Measurements from ENCODE around the gene PEX6.

PEX6 gene

GRCh38 chr6:43019152-43019551 lies 40.2 kb upstream of the PEX6 start:
- peaks cover 55% of the 10 kb centered on the region for H3K36me3 ChIP-seq (ENCODE audit: insufficient read depth, insufficient read length, low read length)

GRCh38 chr6:43016943-43017334 lies 38.0 kb upstream of the PEX6 start:
- Histone ChIP-seq H3K36me3 (ENCODE audit: insufficient read depth, insufficient read length, low read length) (peaks cover 53% of the 10 kb centered on the region), H3K4me1 (ENCODE audit: insufficient read depth, insufficient read length) (peaks cover 11% of the 10 kb centered on the region), H3K4me3 (ENCODE audit: insufficient read length, low read depth) (no peak overlapping the region), H3K27me3 (ENCODE audit: insufficient read depth, insufficient read length) (no peaks in the 10 kb centered on the region), H3K9ac (ENCODE audit: insufficient read length, low read depth) (no peak overlapping the region), H3K9me3 (ENCODE audit: insufficient read depth, low read length) (no peaks in the 10 kb centered on the region)
- DNase-seq (ENCODE audit: low read depth, low spot score) = no peak
- TF ChIP-seq ZNF274 (IDR thresholded peaks at IDR 0.05; ENCODE audit: low read depth, low read length) (no peak), YY1 (IDR thresholded peaks at IDR 0.05; ENCODE audit: insufficient read depth, insufficient read length) (no peak), SUZ12 (IDR thresholded peaks at IDR 0.05; ENCODE audit: extremely low read depth, insufficient read depth, insufficient read length) (no peak)

More at GRCh38 chr6:43019152-43019551, 40.2 kb upstream of the PEX6 start:
- Histone ChIP-seq H3K27me3 (ENCODE audit: insufficient read depth, insufficient read length) (no peaks in the 10 kb centered on the region), H3K4me3 (ENCODE audit: insufficient read length, low read depth) (no peak overlapping the region), H3K9ac (ENCODE audit: insufficient read length, low read depth) (no peak overlapping the region), H3K9me3 (ENCODE audit: insufficient read depth, low read length) (no peaks in the 10 kb centered on the region), H3K4me1 (ENCODE audit: insufficient read depth, insufficient read length) (peaks cover 11% of the 10 kb centered on the region)
- no peak for TF ChIP-seq SUZ12 (IDR thresholded peaks at IDR 0.05; ENCODE audit: extremely low read depth, insufficient read depth, insufficient read length)
- no peak for TF ChIP-seq YY1 (IDR thresholded peaks at IDR 0.05; ENCODE audit: insufficient read depth, insufficient read length)
- TF ChIP-seq ZNF274 (IDR thresholded peaks at IDR 0.05; ENCODE audit: low read depth, low read length) = no peak
- DNase-seq (ENCODE audit: low read depth, low spot score) = no peak

GRCh38 chr6:43016176-43016942 lies 37.4 kb upstream of the PEX6 start:
- Histone ChIP-seq H3K36me3 (ENCODE audit: insufficient read depth, insufficient read length, low read length) (peaks cover 59% of the 10 kb centered on the region), H3K4me1 (ENCODE audit: insufficient read depth, insufficient read length) (peaks cover 13% of the 10 kb centered on the region), H3K9me3 (ENCODE audit: insufficient read depth, low read length) (no peaks in the 10 kb centered on the region), H3K4me3 (ENCODE audit: insufficient read length, low read depth) (no peak overlapping the region), H3K27me3 (ENCODE audit: insufficient read depth, insufficient read length) (no peaks in the 10 kb centered on the region), H3K9ac (ENCODE audit: insufficient read length, low read depth) (no peak overlapping the region)
- no peak for DNase-seq (ENCODE audit: low read depth, low spot score)
- TF ChIP-seq YY1 (IDR thresholded peaks at IDR 0.05; ENCODE audit: insufficient read depth, insufficient read length) = no peak

GRCh38 chr6:43014434-43014909 lies 35.5 kb upstream of the PEX6 start:
- H3K9ac ChIP-seq (ENCODE audit: insufficient read length, low read depth) = peak overlapping the region; percentile 79
- H3K4me3 ChIP-seq (ENCODE audit: insufficient read length, low read depth) = peak overlapping the region; percentile 62
- no peaks in the 10 kb centered on the region for H3K27me3 ChIP-seq (ENCODE audit: insufficient read depth, insufficient read length)
- no peak for DNase-seq (ENCODE audit: low read depth, low spot score)
- peaks cover 62% of the 10 kb centered on the region for H3K36me3 ChIP-seq (ENCODE audit: insufficient read depth, insufficient read length, low read length)
- H3K4me1 ChIP-seq (ENCODE audit: insufficient read depth, insufficient read length) = peaks cover 8% of the 10 kb centered on the region
- TF ChIP-seq YY1 (IDR thresholded peaks at IDR 0.05; ENCODE audit: insufficient read depth, insufficient read length) (no peak), SUZ12 (IDR thresholded peaks at IDR 0.05; ENCODE audit: extremely low read depth, insufficient read depth, insufficient read length) (no peak), ZNF274 (IDR thresholded peaks at IDR 0.05; ENCODE audit: low read depth, low read length) (no peak)
- no peaks in the 10 kb centered on the region for H3K9me3 ChIP-seq (ENCODE audit: insufficient read depth, low read length)

- H3K9me3 ChIP-seq (ENCODE audit: insufficient read depth, low read length) = no peaks in the 10 kb centered on the region
- peak within 1 kb of the TSS; percentile 62 for H3K4me3 ChIP-seq (ENCODE audit: insufficient read length, low read depth)
- peak; percentile 98 for DNase-seq (ENCODE audit: low read depth, low spot score)
- H3K9ac ChIP-seq (ENCODE audit: insufficient read length, low read depth) = peak within 1 kb of the TSS; percentile 79
- peaks cover 62% of the 10 kb centered on the region for H3K36me3 ChIP-seq (ENCODE audit: insufficient read depth, insufficient read length, low read length)
- TF ChIP-seq YY1 (IDR thresholded peaks at IDR 0.05; ENCODE audit: insufficient read depth, insufficient read length) (no peak), ZNF274 (IDR thresholded peaks at IDR 0.05; ENCODE audit: low read depth, low read length) (no peak), SUZ12 (IDR thresholded peaks at IDR 0.05; ENCODE audit: extremely low read depth, insufficient read depth, insufficient read length) (no peak)
- H3K27me3 ChIP-seq (ENCODE audit: insufficient read depth, insufficient read length) = no peaks in the 10 kb centered on the region
- peaks cover 8% of the 10 kb centered on the region for H3K4me1 ChIP-seq (ENCODE audit: insufficient read depth, insufficient read length)
These were observed 35.0 kb upstream of the PEX6 start, which contains the start of the genes KLHDC3 and MEA1 for GRCh38 chr6:43013843-43014433. Gene KLHDC3, plus strand, starts transcription at chr6:43014249. Its CDS starts 2,944 bp downstream, at chr6:43017193. Gene MEA1, minus strand, starts transcription at chr6:43013946. Its CDS starts 133 bp downstream, at chr6:43013813.

- Histone ChIP-seq H3K4me1 (ENCODE audit: insufficient read depth, insufficient read length) (peaks cover 8% of the 10 kb centered on the region), H3K9me3 (ENCODE audit: insufficient read depth, low read length) (no peaks in the 10 kb centered on the region), H3K4me3 (ENCODE audit: insufficient read length, low read depth) (peak overlapping the region; percentile 58), H3K9ac (ENCODE audit: insufficient read length, low read depth) (peak overlapping the region; percentile 73), H3K27me3 (ENCODE audit: insufficient read depth, insufficient read length) (no peaks in the 10 kb centered on the region), H3K36me3 (ENCODE audit: insufficient read depth, insufficient read length, low read length) (peaks cover 62% of the 10 kb centered on the region)
- DNase-seq (ENCODE audit: low read depth, low spot score) = no peak
- TF ChIP-seq ZNF274 (IDR thresholded peaks at IDR 0.05; ENCODE audit: low read depth, low read length) = no peak
These were observed 34.3 kb upstream of the PEX6 start for GRCh38 chr6:43013097-43013842.

- peaks cover 62% of the 10 kb centered on the region for H3K36me3 ChIP-seq (ENCODE audit: insufficient read depth, insufficient read length, low read length)
- DNase-seq (ENCODE audit: low read depth, low spot score) = no peak
- H3K9ac ChIP-seq (ENCODE audit: insufficient read length, low read depth) = peak overlapping the region; percentile 73
- no peak overlapping the region for H3K4me3 ChIP-seq (ENCODE audit: insufficient read length, low read depth)
- no peaks in the 10 kb centered on the region for H3K9me3 ChIP-seq (ENCODE audit: insufficient read depth, low read length)
- H3K27me3 ChIP-seq (ENCODE audit: insufficient read depth, insufficient read length) = no peaks in the 10 kb centered on the region
- H3K4me1 ChIP-seq (ENCODE audit: insufficient read depth, insufficient read length) = peaks cover 6% of the 10 kb centered on the region
- TF ChIP-seq YY1 (IDR thresholded peaks at IDR 0.05; ENCODE audit: insufficient read depth, insufficient read length) (no peak), ZNF274 (IDR thresholded peaks at IDR 0.05; ENCODE audit: low read depth, low read length) (no peak), SUZ12 (IDR thresholded peaks at IDR 0.05; ENCODE audit: extremely low read depth, insufficient read depth, insufficient read length) (no peak)
These were observed 33.4 kb upstream of the PEX6 start for GRCh38 chr6:43012364-43012763.
